ENCODE measurements around the gene GIPC3.

GRCh38 chr19:3557461-3558248, 27.6 kb upstream of the GIPC3 start, which contains the start of gene MFSD12:
- TF ChIP-seq CTCF (IDR thresholded peaks at IDR 0.05) (no peak), POLR2A (IDR thresholded peaks at IDR 0.05) (peak; percentile 55 to 83 (median 56))

Measured in body of pancreas (tissue), 4 donors.